Measurements from ENCODE around the gene STUB1. TPM values are rescaled to one million over a fixed set of nuclear protein-coding genes. Genes with fewer than 3 reads are reported as not detected.

The STUB1 gene
- total and polyA plus RNA-seq, 2 donors (not counting 1 experiment from before 2014, with no cell fraction given): 94.6 to 133 TPM

DNA sequence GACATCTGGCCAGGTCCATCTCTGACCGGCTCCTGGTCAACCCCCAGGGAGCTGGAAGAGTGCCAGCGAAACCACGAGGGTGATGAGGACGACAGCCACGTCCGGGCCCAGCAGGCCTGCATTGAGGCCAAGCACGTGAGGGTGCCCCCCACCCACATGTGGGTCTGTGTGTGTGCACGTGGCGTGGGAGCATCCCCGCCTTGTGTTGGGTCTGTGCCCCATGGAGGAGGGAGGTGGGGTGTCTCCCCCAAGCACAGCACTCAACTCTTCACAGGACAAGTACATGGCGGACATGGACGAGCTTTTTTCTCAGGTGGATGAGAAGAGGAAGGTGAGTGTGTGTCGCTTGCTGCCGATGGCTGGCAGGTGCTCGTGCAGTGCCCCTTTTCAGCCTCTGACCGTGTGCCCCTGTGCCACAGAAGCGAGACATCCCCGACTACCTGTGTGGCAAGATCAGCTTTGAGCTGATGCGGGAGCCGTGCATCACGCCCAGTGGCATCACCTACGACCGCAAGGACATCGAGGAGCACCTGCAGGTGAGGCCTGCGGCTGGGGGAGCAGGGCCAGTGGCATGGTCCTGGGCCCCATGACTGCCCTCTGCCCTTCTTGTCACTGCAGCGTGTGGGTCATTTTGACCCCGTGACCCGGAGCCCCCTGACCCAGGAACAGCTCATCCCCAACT is 1.7 kb downstream of the STUB1 start:
- Histone ChIP-seq H3K9me3 (ENCODE audit: control insufficient read depth, insufficient read depth, low read depth, low read length) (no peaks in the 10 kb centered on the region), H3K4me1 (ENCODE audit: control insufficient read depth, extremely low read depth, insufficient read depth, low read length) (peaks cover 18% of the 10 kb centered on the region), H3K4me3 (replicated peaks in 1 of 4; ENCODE audit: control extremely low read depth in 1 of 4, insufficient read depth in 1 of 4, low read depth in 3 of 4, low read length in 4 of 4) (peak overlapping the region; percentile 72 to 88 (median 85)), H3K36me3 (ENCODE audit: control insufficient read depth, insufficient read depth, low read length) (peaks cover 31% of the 10 kb centered on the region), H3K4me2 (ENCODE audit: extremely low read depth, insufficient read depth, low read length) (peak overlapping the region; percentile 99), H3K27me3 (ENCODE audit: control insufficient read depth, insufficient read depth, low read length) (no peaks in the 10 kb centered on the region), H4K20me1 (ENCODE audit: control insufficient read depth, extremely low read depth, insufficient read depth, low read length) (no peaks in the 10 kb centered on the region), H3K79me2 (ENCODE audit: control insufficient read depth, insufficient read depth, low read length) (peaks cover 31% of the 10 kb centered on the region), H2AFZ (ENCODE audit: low read length) (no peak overlapping the region), H3K9ac (ENCODE audit: insufficient read depth, low read length) (no peak overlapping the region), H3K27ac (ENCODE audit: insufficient read depth, low read length) (no peak overlapping the region)
- TF ChIP-seq, protein P1, sequence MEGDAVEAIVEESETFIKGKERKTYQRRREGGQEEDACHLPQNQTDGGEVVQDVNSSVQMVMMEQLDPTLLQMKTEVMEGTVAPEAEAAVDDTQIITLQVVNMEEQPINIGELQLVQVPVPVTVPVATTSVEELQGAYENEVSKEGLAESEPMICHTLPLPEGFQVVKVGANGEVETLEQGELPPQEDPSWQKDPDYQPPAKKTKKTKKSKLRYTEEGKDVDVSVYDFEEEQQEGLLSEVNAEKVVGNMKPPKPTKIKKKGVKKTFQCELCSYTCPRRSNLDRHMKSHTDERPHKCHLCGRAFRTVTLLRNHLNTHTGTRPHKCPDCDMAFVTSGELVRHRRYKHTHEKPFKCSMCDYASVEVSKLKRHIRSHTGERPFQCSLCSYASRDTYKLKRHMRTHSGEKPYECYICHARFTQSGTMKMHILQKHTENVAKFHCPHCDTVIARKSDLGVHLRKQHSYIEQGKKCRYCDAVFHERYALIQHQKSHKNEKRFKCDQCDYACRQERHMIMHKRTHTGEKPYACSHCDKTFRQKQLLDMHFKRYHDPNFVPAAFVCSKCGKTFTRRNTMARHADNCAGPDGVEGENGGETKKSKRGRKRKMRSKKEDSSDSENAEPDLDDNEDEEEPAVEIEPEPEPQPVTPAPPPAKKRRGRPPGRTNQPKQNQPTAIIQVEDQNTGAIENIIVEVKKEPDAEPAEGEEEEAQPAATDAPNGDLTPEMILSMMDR (conservative IDR thresholded peaks at IDR 0.05 in 1 of 2, IDR thresholded peaks at IDR 0.05 in 1 of 2; ENCODE audit: low read depth in 1 of 2, low read length in 2 of 2): no peak
- no peak for TF ChIP-seq EZH2 (IDR thresholded peaks at IDR 0.05; ENCODE audit: low read length, missing control alignments)
- peak; percentile 32 to 35 for DNase-seq (ENCODE audit: low read depth in 2 of 2)

DNA sequence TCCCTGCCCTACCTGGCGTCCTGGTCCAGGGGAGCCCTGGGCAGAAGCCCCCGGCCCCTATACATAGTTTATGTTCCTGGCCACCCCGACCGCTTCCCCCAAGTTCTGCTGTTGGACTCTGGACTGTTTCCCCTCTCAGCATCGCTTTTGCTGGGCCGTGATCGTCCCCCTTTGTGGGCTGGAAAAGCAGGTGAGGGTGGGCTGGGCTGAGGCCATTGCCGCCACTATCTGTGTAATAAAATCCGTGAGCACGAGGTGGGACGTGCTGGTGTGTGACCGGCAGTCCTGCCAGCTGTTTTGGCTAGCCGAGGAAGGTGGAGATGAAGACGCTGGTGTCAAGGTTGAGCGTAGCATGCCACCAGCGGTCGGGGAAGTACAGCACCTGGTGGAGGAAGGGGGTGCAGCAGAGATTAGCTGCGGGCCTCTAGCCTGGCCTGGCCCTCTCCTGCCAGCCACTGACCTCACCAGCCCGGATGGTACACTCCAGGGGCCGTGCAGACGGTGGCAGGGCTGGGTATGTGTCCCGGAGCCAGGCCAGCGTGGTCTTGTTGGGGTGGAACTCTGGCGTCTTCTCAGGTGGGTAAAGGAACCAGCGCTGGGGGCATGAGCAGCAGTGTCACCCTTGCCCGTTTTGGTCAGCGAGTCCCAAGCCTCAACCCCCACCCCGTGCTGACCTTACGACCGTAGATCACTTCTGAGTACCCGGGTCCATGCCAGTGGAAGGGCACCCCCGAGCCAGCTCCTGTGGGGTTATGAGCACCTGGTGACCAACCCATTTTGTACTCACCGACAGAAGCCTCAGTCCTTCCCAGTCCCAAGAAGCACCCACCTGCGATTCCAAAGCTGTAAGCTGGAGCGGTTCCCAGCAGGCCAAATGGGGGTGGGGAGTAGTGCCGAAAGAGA is 2.5 kb downstream of the STUB1 start:
- Histone ChIP-seq H3K27ac (ENCODE audit: insufficient read depth, low read length) (no peak overlapping the region), H3K9ac (ENCODE audit: insufficient read depth, low read length) (no peak overlapping the region), H3K79me2 (ENCODE audit: control insufficient read depth, insufficient read depth, low read length) (peaks cover 31% of the 10 kb centered on the region), H4K20me1 (ENCODE audit: control insufficient read depth, extremely low read depth, insufficient read depth, low read length) (no peaks in the 10 kb centered on the region), H3K4me1 (ENCODE audit: control insufficient read depth, extremely low read depth, insufficient read depth, low read length) (peaks cover 18% of the 10 kb centered on the region), H3K27me3 (ENCODE audit: control insufficient read depth, insufficient read depth, low read length) (no peaks in the 10 kb centered on the region), H3K4me3 (replicated peaks in 1 of 4; ENCODE audit: control extremely low read depth in 1 of 4, insufficient read depth in 1 of 4, low read depth in 3 of 4, low read length in 4 of 4) (peak overlapping the region in 3 of 4 experiments; percentile 11 to 85 (median 58)), H3K36me3 (ENCODE audit: control insufficient read depth, insufficient read depth, low read length) (peaks cover 37% of the 10 kb centered on the region), H3K4me2 (ENCODE audit: extremely low read depth, insufficient read depth, low read length) (peak overlapping the region; percentile 62), H2AFZ (ENCODE audit: low read length) (no peak overlapping the region), H3K9me3 (ENCODE audit: control insufficient read depth, insufficient read depth, low read depth, low read length) (no peaks in the 10 kb centered on the region)
- TF ChIP-seq EZH2 (IDR thresholded peaks at IDR 0.05; ENCODE audit: low read length, missing control alignments): no peak
- TF ChIP-seq, protein P1 (conservative IDR thresholded peaks at IDR 0.05 in 1 of 2, IDR thresholded peaks at IDR 0.05 in 1 of 2; ENCODE audit: low read depth in 1 of 2, low read length in 2 of 2): no peak
- no peak for DNase-seq (ENCODE audit: low read depth in 2 of 2)

DNA sequence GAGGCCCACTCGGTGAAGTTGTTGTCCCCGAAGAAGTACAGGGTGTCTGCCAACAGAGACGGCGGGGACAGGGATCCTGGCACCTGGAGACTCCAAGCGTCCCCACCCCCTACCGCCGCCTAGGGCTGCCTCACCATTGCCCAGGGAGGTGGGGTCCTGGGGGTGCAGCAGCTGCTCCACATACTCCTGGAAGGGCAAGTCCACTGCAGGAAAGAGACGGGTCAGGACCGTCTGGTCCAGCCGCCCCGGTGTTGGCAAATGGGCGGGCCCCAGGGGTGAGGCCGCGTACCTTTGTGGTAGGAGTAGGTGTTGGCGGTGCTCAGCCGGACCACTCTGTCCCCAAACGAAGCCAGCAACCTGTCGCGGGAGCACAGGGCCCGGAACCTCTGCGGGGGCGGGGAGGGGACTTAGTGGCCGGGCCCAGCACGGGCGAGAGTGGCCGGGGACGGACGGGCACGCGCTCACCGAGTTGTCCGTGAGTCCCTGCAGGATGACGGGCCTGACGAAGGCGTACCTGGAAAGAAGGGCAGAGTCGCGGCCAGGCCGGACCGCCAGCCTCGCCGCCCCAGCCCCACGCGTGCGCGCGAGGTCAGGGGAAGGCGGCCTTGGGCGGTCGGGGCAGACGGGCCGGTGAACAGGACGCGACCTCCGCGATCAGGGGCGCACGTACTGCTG is 3.3 kb downstream of the STUB1 start:
- no peak for DNase-seq (ENCODE audit: low read depth in 2 of 2)
- Histone ChIP-seq H3K27me3 (ENCODE audit: control insufficient read depth, insufficient read depth, low read length) (no peaks in the 10 kb centered on the region), H3K4me3 (replicated peaks in 1 of 4; ENCODE audit: control extremely low read depth in 1 of 4, insufficient read depth in 1 of 4, low read depth in 3 of 4, low read length in 4 of 4) (peak overlapping the region; percentile 42 to 63 (median 52)), H3K79me2 (ENCODE audit: control insufficient read depth, insufficient read depth, low read length) (peaks cover 31% of the 10 kb centered on the region), H3K9me3 (ENCODE audit: control insufficient read depth, insufficient read depth, low read depth, low read length) (no peaks in the 10 kb centered on the region), H3K4me1 (ENCODE audit: control insufficient read depth, extremely low read depth, insufficient read depth, low read length) (peaks cover 18% of the 10 kb centered on the region), H4K20me1 (ENCODE audit: control insufficient read depth, extremely low read depth, insufficient read depth, low read length) (no peaks in the 10 kb centered on the region), H3K27ac (ENCODE audit: insufficient read depth, low read length) (peak overlapping the region; percentile 53), H3K4me2 (ENCODE audit: extremely low read depth, insufficient read depth, low read length) (peak overlapping the region; percentile 62), H3K9ac (ENCODE audit: insufficient read depth, low read length) (peak overlapping the region; percentile 40), H2AFZ (ENCODE audit: low read length) (no peak overlapping the region), H3K36me3 (ENCODE audit: control insufficient read depth, insufficient read depth, low read length) (peaks cover 38% of the 10 kb centered on the region)
- TF ChIP-seq, protein P1 (conservative IDR thresholded peaks at IDR 0.05 in 1 of 2, IDR thresholded peaks at IDR 0.05 in 1 of 2; ENCODE audit: low read depth in 1 of 2, low read length in 2 of 2): no peak
- no peak for TF ChIP-seq EZH2 (IDR thresholded peaks at IDR 0.05; ENCODE audit: low read length, missing control alignments)

All from fibroblast of lung (primary cell).